Measurements from ENCODE around the gene KCNIP4. TPM values are rescaled to one million over a fixed set of nuclear protein-coding genes. Genes with fewer than 3 reads are reported as not detected.
A peak's percentile ranks its signal among the peaks of the same experiment; 100 is the strongest.

Gene KCNIP4
- total RNA-seq, 1 donor from 2014 or later, result 30.4 TPM

DNA sequence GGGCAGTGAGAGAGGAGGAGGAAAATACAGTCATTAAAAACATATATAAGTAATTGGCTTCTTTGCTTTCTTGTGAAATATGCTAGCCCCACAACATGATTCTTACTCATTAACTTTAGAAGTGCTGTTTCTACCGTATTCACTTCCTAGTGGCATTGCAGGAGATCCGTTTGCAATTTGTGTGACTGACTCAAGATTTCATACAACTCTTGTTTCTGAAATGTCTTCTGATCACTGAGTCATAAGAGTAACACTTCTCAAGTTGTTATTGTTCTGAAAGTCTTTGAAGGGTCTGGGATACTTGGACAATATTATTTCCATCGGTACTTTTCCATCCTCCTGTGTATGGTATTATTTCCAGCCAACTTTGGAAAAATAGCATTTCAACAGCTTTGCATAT is 937.5 kb downstream of the KCNIP4 start:
- H3K27ac Mint-ChIP-seq (ENCODE audit: unreplicated experiment), result no peak overlapping the region
- H3K36me3 Mint-ChIP-seq (ENCODE audit: unreplicated experiment), result no peaks in the 10 kb centered on the region
- TF ChIP-seq, protein P1, sequence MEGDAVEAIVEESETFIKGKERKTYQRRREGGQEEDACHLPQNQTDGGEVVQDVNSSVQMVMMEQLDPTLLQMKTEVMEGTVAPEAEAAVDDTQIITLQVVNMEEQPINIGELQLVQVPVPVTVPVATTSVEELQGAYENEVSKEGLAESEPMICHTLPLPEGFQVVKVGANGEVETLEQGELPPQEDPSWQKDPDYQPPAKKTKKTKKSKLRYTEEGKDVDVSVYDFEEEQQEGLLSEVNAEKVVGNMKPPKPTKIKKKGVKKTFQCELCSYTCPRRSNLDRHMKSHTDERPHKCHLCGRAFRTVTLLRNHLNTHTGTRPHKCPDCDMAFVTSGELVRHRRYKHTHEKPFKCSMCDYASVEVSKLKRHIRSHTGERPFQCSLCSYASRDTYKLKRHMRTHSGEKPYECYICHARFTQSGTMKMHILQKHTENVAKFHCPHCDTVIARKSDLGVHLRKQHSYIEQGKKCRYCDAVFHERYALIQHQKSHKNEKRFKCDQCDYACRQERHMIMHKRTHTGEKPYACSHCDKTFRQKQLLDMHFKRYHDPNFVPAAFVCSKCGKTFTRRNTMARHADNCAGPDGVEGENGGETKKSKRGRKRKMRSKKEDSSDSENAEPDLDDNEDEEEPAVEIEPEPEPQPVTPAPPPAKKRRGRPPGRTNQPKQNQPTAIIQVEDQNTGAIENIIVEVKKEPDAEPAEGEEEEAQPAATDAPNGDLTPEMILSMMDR (IDR thresholded peaks at IDR 0.05; ENCODE audit: partially characterized antibody, unreplicated experiment), result no peak
- H3K4me1 Mint-ChIP-seq (ENCODE audit: low read depth, unreplicated experiment), result peaks cover 8% of the 10 kb centered on the region
- no peak for DNase-seq
- no peaks in the 10 kb centered on the region for H3K9me3 Mint-ChIP-seq (ENCODE audit: unreplicated experiment)
- H3K27me3 Mint-ChIP-seq (ENCODE audit: unreplicated experiment), result peaks cover 1% of the 10 kb centered on the region
- no peak overlapping the region for H3K4me3 Mint-ChIP-seq (ENCODE audit: unreplicated experiment)

GRCh38 chr4:21009956-21010355 is 938.6 kb downstream of the KCNIP4 start:
- Mint-ChIP-seq H3K4me1 (ENCODE audit: low read depth, unreplicated experiment) (peaks cover 8% of the 10 kb centered on the region), H3K36me3 (ENCODE audit: unreplicated experiment) (no peaks in the 10 kb centered on the region), H3K9me3 (ENCODE audit: unreplicated experiment) (no peaks in the 10 kb centered on the region), H3K4me3 (ENCODE audit: unreplicated experiment) (no peak overlapping the region), H3K27me3 (ENCODE audit: unreplicated experiment) (peaks cover 1% of the 10 kb centered on the region), H3K27ac (ENCODE audit: unreplicated experiment) (peak overlapping the region; percentile 29)
- TF ChIP-seq, protein P1 (IDR thresholded peaks at IDR 0.05; ENCODE audit: partially characterized antibody, unreplicated experiment), result no peak
- DNase-seq, result no peak

DNA sequence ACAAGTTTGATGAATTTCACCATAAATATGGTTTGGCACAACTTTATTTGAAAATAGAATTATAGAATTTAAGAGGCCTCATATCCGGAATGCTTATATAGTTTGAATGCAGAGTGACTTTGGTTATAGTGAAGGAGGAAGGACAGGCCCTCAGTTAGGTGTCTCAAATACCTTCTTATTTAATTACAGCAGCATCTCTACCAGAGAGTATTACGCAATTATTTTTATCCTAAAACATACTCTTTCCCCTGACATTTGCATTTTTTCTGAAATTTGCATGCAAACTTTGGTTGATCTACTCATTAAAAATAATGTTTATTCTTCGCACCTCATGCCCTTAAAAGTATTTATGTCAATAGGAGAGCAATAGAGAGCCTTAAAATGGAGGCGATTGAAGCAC is 942.9 kb downstream of the KCNIP4 start:
- H3K27me3 Mint-ChIP-seq (ENCODE audit: unreplicated experiment), result no peaks in the 10 kb centered on the region
- no peaks in the 10 kb centered on the region for H3K36me3 Mint-ChIP-seq (ENCODE audit: unreplicated experiment)
- no peaks in the 10 kb centered on the region for H3K9me3 Mint-ChIP-seq (ENCODE audit: unreplicated experiment)
- H3K27ac Mint-ChIP-seq (ENCODE audit: unreplicated experiment), result no peak overlapping the region
- H3K4me3 Mint-ChIP-seq (ENCODE audit: unreplicated experiment), result no peak overlapping the region
- TF ChIP-seq, protein P1 (IDR thresholded peaks at IDR 0.05; ENCODE audit: partially characterized antibody, unreplicated experiment), result no peak
- H3K4me1 Mint-ChIP-seq (ENCODE audit: low read depth, unreplicated experiment), result peaks cover 16% of the 10 kb centered on the region
- DNase-seq, result no peak

DNA sequence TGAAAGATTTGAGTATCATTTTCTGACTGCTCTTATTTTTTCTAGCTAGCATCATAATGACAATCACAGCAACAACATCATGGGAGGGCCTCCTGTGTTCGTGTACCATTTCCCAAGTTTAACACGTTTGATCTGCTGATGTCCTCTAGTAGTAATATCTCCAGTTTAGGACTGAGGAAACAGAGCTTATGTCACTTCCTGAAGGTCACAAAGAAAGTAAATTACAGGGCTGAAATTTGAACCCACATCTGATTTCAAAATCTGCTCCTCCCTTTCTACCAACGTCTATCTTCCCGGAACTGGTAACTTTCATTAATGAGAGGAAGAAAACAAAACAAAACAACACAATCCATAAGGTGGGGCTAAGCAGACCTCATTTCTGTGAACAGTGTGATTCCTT is 945.6 kb downstream of the KCNIP4 start:
- Mint-ChIP-seq H3K4me1 (ENCODE audit: low read depth, unreplicated experiment) (peaks cover 8% of the 10 kb centered on the region), H3K9me3 (ENCODE audit: unreplicated experiment) (no peaks in the 10 kb centered on the region), H3K27me3 (ENCODE audit: unreplicated experiment) (no peaks in the 10 kb centered on the region), H3K36me3 (ENCODE audit: unreplicated experiment) (no peaks in the 10 kb centered on the region), H3K4me3 (ENCODE audit: unreplicated experiment) (no peak overlapping the region), H3K27ac (ENCODE audit: unreplicated experiment) (no peak overlapping the region)
- TF ChIP-seq, protein P1 (IDR thresholded peaks at IDR 0.05; ENCODE audit: partially characterized antibody, unreplicated experiment), result no peak
- DNase-seq, result no peak

DNA sequence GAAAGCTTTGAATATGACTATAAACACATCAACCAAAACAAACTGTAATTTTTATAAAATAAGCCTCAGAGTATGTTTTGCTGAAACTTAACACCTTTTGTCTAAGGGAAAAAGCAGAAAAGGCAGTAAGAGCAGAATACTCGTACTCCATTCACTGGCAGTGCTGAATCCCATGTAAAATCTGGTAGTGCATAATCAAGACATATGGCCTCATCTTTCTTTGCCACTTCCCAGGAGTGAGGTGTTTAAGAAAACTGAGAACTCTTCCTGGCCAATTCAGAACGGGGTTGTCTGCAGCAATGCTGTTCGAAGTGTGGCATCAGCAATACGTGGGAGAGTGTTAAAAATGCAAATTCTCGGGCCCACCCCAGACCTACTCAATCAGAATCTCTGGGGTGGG is 946.3 kb downstream of the KCNIP4 start:
- Mint-ChIP-seq H3K27me3 (ENCODE audit: unreplicated experiment) (no peaks in the 10 kb centered on the region), H3K4me1 (ENCODE audit: low read depth, unreplicated experiment) (peaks cover 8% of the 10 kb centered on the region), H3K27ac (ENCODE audit: unreplicated experiment) (no peak overlapping the region), H3K9me3 (ENCODE audit: unreplicated experiment) (no peaks in the 10 kb centered on the region), H3K4me3 (ENCODE audit: unreplicated experiment) (no peak overlapping the region), H3K36me3 (ENCODE audit: unreplicated experiment) (no peaks in the 10 kb centered on the region)
- TF ChIP-seq, protein P1 (IDR thresholded peaks at IDR 0.05; ENCODE audit: partially characterized antibody, unreplicated experiment), result no peak
- no peak for DNase-seq

Measured in glutamatergic neuron (in vitro differentiated cells).